WI38 (cell line): Measurements from ENCODE around the gene ZIC4.
A peak's percentile ranks its signal among the peaks of the same experiment; 100 is the strongest.

Experiments
- H3K4me3 ChIP-seq: 2 replicates; pipeline ENCODE4 v1.5.1; 2011; ENCODE audit warnings: low read depth, mild to moderate bottlenecking, control low read depth, low read length
- CTCF ChIP-seq: IDR thresholded peaks from 2 replicates; pipeline ENCODE4 v1.5.1; 2012; ENCODE audit warnings: low read depth, mild to moderate bottlenecking, control low read depth, low read length

ZIC4 gene

GRCh38 chr3:147364771-147365170 lies 41.6 kb downstream of the ZIC4 start:
- TF ChIP-seq CTCF, result no peak
- no peak overlapping the region for H3K4me3 ChIP-seq

GRCh38 chr3:147361454-147362420 lies 44.6 kb downstream of the ZIC4 start:
- no peak overlapping the region for H3K4me3 ChIP-seq
- peak; percentile 56 for TF ChIP-seq CTCF

- H3K4me3 ChIP-seq, result no peak overlapping the region
- no peak for TF ChIP-seq CTCF
Observed at GRCh38 chr3:147360646-147361453, 45.5 kb downstream of the ZIC4 start.

- no peak overlapping the region for H3K4me3 ChIP-seq
- TF ChIP-seq CTCF, result no peak
Observed at GRCh38 chr3:147360051-147360439, 46.3 kb downstream of the ZIC4 start.

GRCh38 chr3:147359177-147360050 lies 46.9 kb downstream of the ZIC4 start:
- TF ChIP-seq CTCF, result no peak

GRCh38 chr3:147358144-147358992 lies 48.0 kb downstream of the ZIC4 start:
- no peak overlapping the region for H3K4me3 ChIP-seq
- TF ChIP-seq CTCF, result no peak

More at GRCh38 chr3:147359177-147360050, 46.9 kb downstream of the ZIC4 start:
- H3K4me3 ChIP-seq, result no peak overlapping the region
